IMR-90 (cell line): ENCODE measurements around the gene ZDHHC7. TPM values are rescaled to one million over a fixed set of nuclear protein-coding genes. Genes with fewer than 3 reads are reported as not detected.
A peak's percentile ranks its signal among the peaks of the same experiment; 100 is the strongest.

Experiments used
- ATAC-seq: fragments of 200-7000 bp; cut with Tn5 transposase; 2 replicates; pipeline ENCODE4 v1.9.1; 2020; ENCODE audit warnings: low read depth, mild to moderate bottlenecking, moderate library complexity
- BruUV-seq: library from RNA; stranded (reverse); fragments of 400-500 nt; replicated peaks from 2 replicates; lab custom pipeline; 2021; lab: Mats Ljungman, UMichigan
- CTCF ChIA-PET: fragments of 300-600 bp; formaldehyde crosslinking; extraction: SDS; loops from one replicate; lab custom pipeline; 2021; ENCODE audit warnings: antibody characterized with exemption; lab: Yijun Ruan, JAX
- POLR2A ChIA-PET: fragments of 300-600 bp; sonication (Branson Sonifier 250); formaldehyde crosslinking; loops from one replicate; lab custom pipeline; 2022; ENCODE audit warnings: antibody characterized with exemption; ENCODE audit not compliant: unreplicated experiment; lab: Charles Lee
- DNase-seq: peaks from one replicate; pipeline ENCODE4 v3.0.0; 2013
- H2AFZ ChIP-seq: replicated peaks from 2 replicates; pipeline ENCODE3; 2013; ENCODE audit warnings: low read length, mild to moderate bottlenecking; ENCODE audit not compliant: poor library complexity
- H2AK5ac ChIP-seq: 2 replicates; pipeline ENCODE4 v1.6.1; 2013; ENCODE audit warnings: low read depth, low read length, inconsistent platforms
- H2AK9ac ChIP-seq: replicated peaks from 2 replicates; pipeline ENCODE3; 2013; ENCODE audit warnings: mild to moderate bottlenecking, low read depth, low read length, moderate library complexity; ENCODE audit not compliant: poor library complexity
- H2BK120ac ChIP-seq: 2 replicates; pipeline ENCODE4 v1.6.1; 2013; ENCODE audit warnings: low read depth, low read length, inconsistent platforms
- H2BK15ac ChIP-seq: 3 replicates; pipeline ENCODE4 v1.6.1; 2013; ENCODE audit warnings: low read depth, low read length, inconsistent platforms
- H2BK20ac ChIP-seq: 2 replicates; pipeline ENCODE4 v1.6.1; 2013; ENCODE audit warnings: low read depth, mild to moderate bottlenecking, inconsistent platforms, low read length, moderate library complexity
- H2BK5ac ChIP-seq: 2 replicates; pipeline ENCODE4 v1.6.1; 2013; ENCODE audit warnings: mild to moderate bottlenecking, low read depth, low read length, inconsistent platforms; ENCODE audit not compliant: poor library complexity, severe bottlenecking
- H3K14ac ChIP-seq: replicated peaks from 2 replicates; pipeline ENCODE4 v1.6.1; 2013; ENCODE audit warnings: low read depth, low read length, inconsistent platforms
- H3K18ac ChIP-seq: 2 replicates; pipeline ENCODE4 v1.6.1; 2013; ENCODE audit warnings: low read depth, low read length, control low read depth
- H3K23ac ChIP-seq: 2 replicates; pipeline ENCODE4 v1.6.1; 2013; ENCODE audit warnings: low read depth, low read length, inconsistent platforms
- H3K27ac ChIP-seq: 2 replicates; pipeline ENCODE4 v1.5.1; 2013; ENCODE audit warnings: mild to moderate bottlenecking, control low read depth, low read length; ENCODE audit not compliant: insufficient read depth
- H3K27me3 ChIP-seq: 2 replicates; pipeline ENCODE4 v1.6.1; 2013; ENCODE audit warnings: low read length; ENCODE audit not compliant: control insufficient read depth, insufficient read depth
- H3K36me3 ChIP-seq: 2 replicates; pipeline ENCODE4 v1.6.1; 2013; ENCODE audit warnings: low read length, mixed read lengths; ENCODE audit not compliant: control insufficient read depth, insufficient read depth
- H3K4ac ChIP-seq: 2 replicates; pipeline ENCODE4 v1.6.1; 2013; ENCODE audit warnings: low read depth, low read length, inconsistent platforms
- H3K4me1 ChIP-seq: 2 replicates; pipeline ENCODE4 v1.6.1; 2013; ENCODE audit warnings: low read length, mixed read lengths; ENCODE audit not compliant: control insufficient read depth, insufficient read depth
- H3K4me2 ChIP-seq: 2 replicates; pipeline ENCODE4 v1.6.1; 2013; ENCODE audit warnings: low read depth, mild to moderate bottlenecking, control low read depth, low read length, moderate library complexity
- H3K4me3 ChIP-seq: 2 replicates; pipeline ENCODE4 v1.5.1; 2013; ENCODE audit warnings: low read depth, mild to moderate bottlenecking, control low read depth, low read length, moderate library complexity; ENCODE audit not compliant: insufficient read depth
- H3K56ac ChIP-seq: 2 replicates; pipeline ENCODE4 v1.6.1; 2013; ENCODE audit warnings: low read length, inconsistent platforms; ENCODE audit not compliant: insufficient read depth; ENCODE audit errors: extremely low read depth
- H3K79me1 ChIP-seq, 2 experiments: 2 replicates each; pipeline ENCODE4 v1.6.1; 2013; ENCODE audit warnings: low read length in 2 of 2, inconsistent platforms in 1 of 2, low read depth in 1 of 2
- H3K9ac ChIP-seq: 2 replicates; pipeline ENCODE4 v1.6.1; 2013; ENCODE audit warnings: low read depth, low read length, control low read depth
- H3K9me1 ChIP-seq: 2 replicates; pipeline ENCODE4 v1.6.1; 2013; ENCODE audit warnings: low read length, inconsistent platforms; ENCODE audit not compliant: insufficient read depth
- H3K9me3 ChIP-seq: 2 replicates; pipeline ENCODE4 v1.6.1; 2013; ENCODE audit warnings: low read length; ENCODE audit not compliant: control insufficient read depth, insufficient read depth
- H4K20me1 ChIP-seq: 2 replicates; pipeline ENCODE4 v1.6.1; 2013; ENCODE audit warnings: low read length, inconsistent platforms; ENCODE audit not compliant: insufficient read depth
- H4K5ac ChIP-seq: 2 replicates; pipeline ENCODE4 v1.6.1; 2013; ENCODE audit warnings: mild to moderate bottlenecking, low read depth, low read length, control low read depth
- H4K8ac ChIP-seq, 2 experiments: 2 replicates each; pipeline ENCODE4 v1.6.1; 2013; ENCODE audit warnings: low read depth in 2 of 2, low read length in 2 of 2, control low read depth in 1 of 2, inconsistent platforms in 1 of 2
- H4K91ac ChIP-seq: 2 replicates; pipeline ENCODE4 v1.6.1; 2013; ENCODE audit warnings: low read depth, low read length, inconsistent platforms; ENCODE audit not compliant: insufficient read depth
- CHD1 ChIP-seq: IDR thresholded peaks from 2 replicates; pipeline ENCODE4 v1.6.1; 2012; ENCODE audit warnings: low read depth, low read length, improper control_type of control experiment
- CTCF ChIP-seq: conservative IDR thresholded peaks from 2 replicates; pipeline ENCODE4 v1.5.1; 2012; ENCODE audit warnings: mild to moderate bottlenecking, low read depth, low read length, improper control_type of control experiment
- MAFK ChIP-seq: IDR thresholded peaks from 2 replicates; pipeline ENCODE4 v1.6.1; 2012; ENCODE audit warnings: low read depth, low read length, improper control_type of control experiment
- MXI1 ChIP-seq: IDR thresholded peaks from 2 replicates; pipeline ENCODE4 v1.6.1; 2012; ENCODE audit warnings: low read depth, mild to moderate bottlenecking, low read length, moderate library complexity, borderline replicate concordance
- POLR2A ChIP-seq: IDR thresholded peaks from 2 replicates; pipeline ENCODE4 v1.6.1; 2012; ENCODE audit warnings: mild to moderate bottlenecking, low read depth, low read length
- RAD21 ChIP-seq: IDR thresholded peaks from 2 replicates; pipeline ENCODE4 v1.6.1; 2012; ENCODE audit warnings: low read length, improper control_type of control experiment
- RFX5 ChIP-seq: IDR thresholded peaks from 2 replicates; pipeline ENCODE4 v1.8.0; 2012; ENCODE audit warnings: low read depth, mild to moderate bottlenecking, low read length, moderate library complexity
- SMC3 ChIP-seq: fragments of 150-350 bp; IDR thresholded peaks from 2 replicates; pipeline ENCODE4 v1.6.1; 2016; ENCODE audit warnings: low read depth, mild to moderate bottlenecking, antibody characterized with exemption, low read length, moderate library complexity
- WGBS, 2 experiments: methylation state at CpG; one replicate each; pipeline versions ENCODE4 v1.1.5 to v1.1.7; 2013; ENCODE audit warnings: missing lambda C conversion rate in 2 of 2; ENCODE audit not compliant: insufficient read length in 1 of 2; ENCODE audit errors: extremely low coverage in 2 of 2; 5-methylcytosine and 5-hydroxymethylcytosine counted together
- dilution Hi-C: fragments of 300-500 bp; cut with HindIII; formaldehyde crosslinking; loops from one replicate; pipeline ENCODE4 v1.14.3; 2018; ENCODE audit warnings: low sequenced_read_pairs; ENCODE audit not compliant: unreplicated experiment
- in situ Hi-C: fragments of 300-500 bp; cut with MboI; formaldehyde crosslinking; loops from 3 replicates; pipeline ENCODE4 v1.14.3; 2019; ENCODE audit warnings: low sequenced_read_pairs, inconsistent platforms, mixed read lengths
- intact Hi-C: fragments of 100-400 bp; cut with micrococcal nuclease; formaldehyde crosslinking; loops from 2 replicates; pipeline ENCODE4 v1.10.0; 2022
- polyA plus RNA-seq, 3 experiments: library from polyadenylated mRNA; depleted of rRNA; stranded (reverse); fragments of >200 nt; gene quantifications; 2 replicates each; pipeline ENCODE4 v1.2.3, GENCODE V29; 2012; ENCODE audit warnings: low replicate concordance in 1 of 3
- total RNA-seq: library from RNA; depleted of rRNA; stranded (reverse); fragments of >200 nt; gene quantifications from 2 replicates; pipeline ENCODE4 v1.2.3, GENCODE V29; 2012

The ZDHHC7 gene
- total and polyA plus RNA-seq, 2 of the 4 experiments (the other 2 are of a cell fraction), result 80.1 to 97.1 TPM

DNA sequence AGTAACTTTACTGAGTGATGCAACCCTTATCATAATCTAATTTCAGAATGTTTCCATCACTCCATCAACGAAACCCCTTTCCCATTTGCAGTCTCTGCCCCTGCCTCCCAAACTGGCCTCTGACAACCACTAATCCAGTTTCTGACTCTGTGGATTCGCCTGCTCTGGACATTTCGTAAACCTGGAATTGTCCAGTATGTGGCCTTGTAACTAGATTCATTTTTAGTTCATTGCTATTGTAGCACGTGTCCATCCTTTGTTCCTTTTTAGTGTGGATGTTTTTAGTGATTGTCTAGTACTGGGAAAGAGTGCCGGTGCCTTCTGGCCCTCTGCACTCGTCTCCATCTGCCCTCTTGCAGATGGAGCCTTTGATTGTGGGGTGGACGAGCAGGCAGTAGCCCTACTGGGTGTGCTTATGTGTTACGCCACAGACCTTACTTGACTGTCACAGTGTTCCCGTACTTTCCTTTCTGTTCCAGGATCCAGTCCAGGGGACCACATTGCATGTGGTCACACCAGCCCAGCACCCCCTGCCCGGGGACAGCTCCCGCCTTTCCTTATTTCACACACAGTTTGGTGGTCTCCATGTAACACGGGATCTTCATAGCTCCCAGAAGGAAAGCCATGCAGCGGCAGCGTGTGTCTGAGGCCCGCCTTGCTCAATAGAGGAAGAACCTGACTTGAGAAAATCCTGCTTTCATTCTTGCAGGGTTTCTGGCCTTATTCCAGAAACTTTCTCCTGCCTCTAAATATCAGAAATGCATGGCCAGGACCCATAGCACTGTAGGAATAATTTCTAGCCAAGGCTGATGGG lies 25.1 kb upstream of the ZDHHC7 start:
- H2AK5ac ChIP-seq, result peak overlapping the region; percentile 54; the same call in 1 of the 2 replicates

More for the DNA sequence above, 25.1 kb upstream of the ZDHHC7 start:
- peak; percentile 35 for ATAC-seq
- 81% methylated on average over 10 of the region's 15 CpGs; no CpG with 5 or more reads in 1 of the 2 experiments for WGBS, 2 experiments
- Histone ChIP-seq H3K36me3 (peaks cover 8% of the 10 kb centered on the region; the same call in 1 of the 2 replicates), H4K91ac (no peak overlapping the region), H3K9ac (no peak overlapping the region), H3K4me1 (peaks cover 5% of the 10 kb centered on the region), H3K27ac (no peak overlapping the region), H4K5ac (no peak overlapping the region), H2AK9ac (no peak overlapping the region), H2BK15ac (no peak overlapping the region), H4K20me1 (0 out of 2 replicates have a peak, but pooled peaks cover 5% of the 10 kb centered on the region), H3K9me3 (no peaks in the 10 kb centered on the region), H2BK120ac (no peak overlapping the region), H2BK20ac (no peak overlapping the region; the same call in 1 of the 2 replicates), H3K4me3 (no peak overlapping the region), H2BK5ac (no peak overlapping the region), H3K9me1 (peaks cover 14% of the 10 kb centered on the region), H2AFZ (no peak overlapping the region), H3K4ac (no peak overlapping the region), H3K79me1 (peaks cover 7 to 40% of the 10 kb centered on the region in 2 experiments; a peak in 3 of 4 replicates), H3K27me3 (no peaks in the 10 kb centered on the region), H3K56ac (no peak overlapping the region), H3K23ac (no peak overlapping the region), H3K14ac (no peak overlapping the region), H3K4me2 (no peak overlapping the region), H3K18ac (peak overlapping the region; percentile 1; the same call in 1 of the 2 replicates), H4K8ac (no peak overlapping the region)
- ChIA-PET CTCF (no interaction called here), POLR2A (no interaction called here)
- TF ChIP-seq RAD21, result no peak
- no peak for TF ChIP-seq POLR2A
- no peak for TF ChIP-seq SMC3
- no peak for TF ChIP-seq CTCF
- no peak for TF ChIP-seq CHD1
- no peak for TF ChIP-seq MXI1
- no peak for TF ChIP-seq MAFK
- TF ChIP-seq RFX5, result no peak
- DNase-seq, result no peak
- dilution Hi-C loops, result no loop called here
- intact Hi-C loops, result no loop called here
- in situ Hi-C loops, result no loop called here
- BruUV-seq, result no TSS peak
